DOHH2 (cell line): Measurements from ENCODE around the gene ANKHD1.
"Not testable (repeated sequence)": the region's sequence is repeated elsewhere in the genome, so short reads cannot be mapped to it uniquely, and the experiment has no call there.

Experiments
- H3F3A ChIP-seq: fragments of 200-600 bp; sonication (generic), shearing (Covaris generic); 2 replicates; pipeline ENCODE4 v1.6.0; 2016; ENCODE audit warnings: antibody characterized with exemption, mild to moderate bottlenecking; ENCODE audit not compliant: control insufficient read depth, insufficient read depth
- H3K27ac ChIP-seq: fragments of 200-600 bp; sonication (generic); 2 replicates; pipeline ENCODE4 v1.5.1; 2014; ENCODE audit warnings: low read depth, mild to moderate bottlenecking, low read length, moderate library complexity
- H3K27me3 ChIP-seq: fragments of 200-600 bp; sonication (generic); 2 replicates; pipeline ENCODE4 v1.6.1; 2014; ENCODE audit warnings: mild to moderate bottlenecking, low read length, mixed read lengths; ENCODE audit not compliant: control insufficient read depth
- H3K36me3 ChIP-seq: fragments of 200-600 bp; sonication (generic); 2 replicates; pipeline ENCODE4 v1.6.1; 2014; ENCODE audit warnings: mild to moderate bottlenecking, low read length, moderate library complexity, mixed read lengths; ENCODE audit not compliant: control insufficient read depth
- H3K4me1 ChIP-seq: fragments of 200-600 bp; sonication (generic); 2 replicates; pipeline ENCODE4 v1.6.1; 2014; ENCODE audit warnings: mild to moderate bottlenecking, low read length, mixed read lengths; ENCODE audit not compliant: control insufficient read depth
- H3K4me2 ChIP-seq: fragments of 200-600 bp; sonication (generic); 2 replicates; pipeline ENCODE4 v1.6.0; 2014; ENCODE audit warnings: mild to moderate bottlenecking, low read length, moderate library complexity
- H3K4me3 ChIP-seq: fragments of 200-600 bp; sonication (generic); 2 replicates; pipeline ENCODE4 v1.5.1; 2014; ENCODE audit warnings: mild to moderate bottlenecking, low read length, mixed read lengths
- H3K79me2 ChIP-seq: fragments of 200-600 bp; sonication (generic); 2 replicates; pipeline ENCODE4 v1.6.1; 2014; ENCODE audit warnings: mild to moderate bottlenecking, low read length, mixed read lengths; ENCODE audit not compliant: control insufficient read depth
- H3K9me2 ChIP-seq: fragments of 200-600 bp; sonication (generic); replicated peaks from 2 replicates; pipeline ENCODE4 v1.6.1; 2014; ENCODE audit warnings: mild to moderate bottlenecking, low read length, mixed read lengths; ENCODE audit not compliant: control insufficient read depth
- H3K9me3 ChIP-seq: fragments of 200-600 bp; sonication (generic); 2 replicates; pipeline ENCODE4 v1.6.1; 2014; ENCODE audit warnings: antibody characterized with exemption, low read length, mixed read lengths; ENCODE audit not compliant: control insufficient read depth, insufficient read depth
- H4K20me1 ChIP-seq: fragments of 200-600 bp; sonication (generic); 2 replicates; pipeline ENCODE4 v1.6.0; 2014; ENCODE audit warnings: low read depth, mild to moderate bottlenecking, antibody characterized with exemption, low read length, moderate library complexity; ENCODE audit not compliant: control insufficient read depth, insufficient read depth
- EZH2phosphoT487 ChIP-seq: fragments of 200-600 bp; sonication (generic); IDR thresholded peaks from 2 replicates; pipeline ENCODE4 v1.6.1; 2017; ENCODE audit warnings: borderline replicate concordance, mild to moderate bottlenecking, antibody characterized with exemption, low read length, moderate library complexity, mixed read lengths
- TF ChIP-seq, protein P1 (sequence below): fragments of 200-600 bp; sonication (generic); IDR thresholded peaks from one replicate; pipeline ENCODE4 v1.5.1; 2014; ENCODE audit warnings: antibody characterized with exemption, mild to moderate bottlenecking, low read depth, low read length; ENCODE audit not compliant: poor library complexity, severe bottlenecking

Gene ANKHD1

GRCh38 chr5:140432212-140432611, 30.6 kb downstream of the ANKHD1 start:
- Histone ChIP-seq H3K9me3 (no peaks in the 10 kb centered on the region), H4K20me1 (peaks cover 8% of the 10 kb centered on the region; the same call in 1 of the 2 replicates), H3K9me2 (no peaks in the 10 kb centered on the region), H3K27me3 (no peaks in the 10 kb centered on the region), H3K4me2 (no peak overlapping the region), H3K27ac (no peak overlapping the region), H3K4me1 (no peaks in the 10 kb centered on the region), H3K4me3 (no peak overlapping the region), H3K36me3 (peaks cover 22% of the 10 kb centered on the region), H3K79me2 (peaks cover 73% of the 10 kb centered on the region), H3F3A (peaks cover 11% of the 10 kb centered on the region)
- TF ChIP-seq, protein P1, sequence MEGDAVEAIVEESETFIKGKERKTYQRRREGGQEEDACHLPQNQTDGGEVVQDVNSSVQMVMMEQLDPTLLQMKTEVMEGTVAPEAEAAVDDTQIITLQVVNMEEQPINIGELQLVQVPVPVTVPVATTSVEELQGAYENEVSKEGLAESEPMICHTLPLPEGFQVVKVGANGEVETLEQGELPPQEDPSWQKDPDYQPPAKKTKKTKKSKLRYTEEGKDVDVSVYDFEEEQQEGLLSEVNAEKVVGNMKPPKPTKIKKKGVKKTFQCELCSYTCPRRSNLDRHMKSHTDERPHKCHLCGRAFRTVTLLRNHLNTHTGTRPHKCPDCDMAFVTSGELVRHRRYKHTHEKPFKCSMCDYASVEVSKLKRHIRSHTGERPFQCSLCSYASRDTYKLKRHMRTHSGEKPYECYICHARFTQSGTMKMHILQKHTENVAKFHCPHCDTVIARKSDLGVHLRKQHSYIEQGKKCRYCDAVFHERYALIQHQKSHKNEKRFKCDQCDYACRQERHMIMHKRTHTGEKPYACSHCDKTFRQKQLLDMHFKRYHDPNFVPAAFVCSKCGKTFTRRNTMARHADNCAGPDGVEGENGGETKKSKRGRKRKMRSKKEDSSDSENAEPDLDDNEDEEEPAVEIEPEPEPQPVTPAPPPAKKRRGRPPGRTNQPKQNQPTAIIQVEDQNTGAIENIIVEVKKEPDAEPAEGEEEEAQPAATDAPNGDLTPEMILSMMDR, result no peak
- no peak for TF ChIP-seq EZH2phosphoT487

DNA sequence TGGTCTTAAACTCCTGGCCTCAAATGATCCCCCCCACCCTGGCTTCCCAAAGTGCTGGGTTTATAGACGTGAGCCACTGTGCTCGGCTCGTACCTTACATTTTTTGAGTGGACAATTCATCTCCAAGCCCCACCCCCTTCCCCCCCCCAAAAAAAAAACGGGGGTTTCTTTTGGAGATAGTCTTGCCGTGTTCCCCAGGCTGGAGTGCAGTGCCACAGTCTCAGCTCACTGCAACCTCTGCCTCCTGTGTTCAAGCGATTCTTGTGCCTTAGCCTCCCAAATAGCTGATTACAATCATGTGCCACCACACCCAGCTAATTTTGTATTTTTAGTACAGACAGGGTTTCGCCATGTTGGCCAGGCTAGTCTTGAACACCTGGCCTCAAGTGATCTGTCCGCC, 31.3 kb downstream of the ANKHD1 start:
- Histone ChIP-seq H3K4me2 (no peak overlapping the region), H3K9me3 (no peaks in the 10 kb centered on the region), H3K27me3 (no peaks in the 10 kb centered on the region), H3K27ac (no peak overlapping the region), H4K20me1 (peaks cover 8% of the 10 kb centered on the region; the same call in 1 of the 2 replicates), H3K36me3 (peaks cover 25% of the 10 kb centered on the region), H3K4me3 (no peak overlapping the region), H3K9me2 (no peaks in the 10 kb centered on the region), H3F3A (peaks cover 14% of the 10 kb centered on the region), H3K79me2 (peaks cover 73% of the 10 kb centered on the region), H3K4me1 (no peaks in the 10 kb centered on the region)
- TF ChIP-seq, protein P1, result no peak
- no peak for TF ChIP-seq EZH2phosphoT487

GRCh38 chr5:140457368-140457767, 55.7 kb downstream of the ANKHD1 start:
- H3K27ac ChIP-seq, result not testable (repeated sequence)
- H3K36me3 ChIP-seq, result peaks cover 42% of the 10 kb centered on the region

DNA sequence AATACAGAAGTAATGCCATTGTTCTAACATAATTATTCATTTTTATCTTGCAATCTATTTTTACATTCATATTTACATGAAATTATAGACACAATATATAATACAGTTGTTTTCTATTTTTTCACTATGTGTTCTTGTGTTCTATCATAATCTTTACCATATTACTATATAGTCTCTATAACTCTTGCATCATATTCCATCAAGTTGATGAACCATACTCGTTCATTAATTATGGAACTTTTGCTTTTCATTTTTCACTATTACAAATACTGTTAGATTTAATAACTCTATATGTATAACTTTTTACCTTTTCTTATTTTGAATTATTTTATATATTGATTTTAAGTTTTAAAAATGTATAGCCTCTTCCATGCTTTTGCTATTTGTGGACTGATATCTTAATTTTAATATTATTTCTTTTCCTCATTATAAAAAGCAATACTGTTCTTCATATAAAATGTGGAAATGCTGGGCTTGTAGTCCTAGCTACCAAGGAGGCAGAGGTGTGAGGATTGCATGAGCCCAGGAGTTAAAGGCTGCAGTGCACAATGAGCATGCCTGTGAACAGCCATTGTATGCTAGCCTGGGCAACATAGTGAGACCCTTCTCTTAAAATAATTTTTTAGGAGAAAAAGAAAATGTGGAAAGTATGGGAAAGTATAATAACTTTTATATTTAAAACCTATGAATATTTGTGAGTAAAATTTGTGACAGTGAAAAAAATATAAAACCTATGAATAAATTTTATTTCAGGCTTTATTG, 65.5 kb downstream of the ANKHD1 start:
- H3K27ac ChIP-seq, result no peak overlapping the region
- no peaks in the 10 kb centered on the region for H4K20me1 ChIP-seq
- no peaks in the 10 kb centered on the region for H3K4me1 ChIP-seq
- no peaks in the 10 kb centered on the region for H3K27me3 ChIP-seq
- peaks cover 57% of the 10 kb centered on the region for H3K36me3 ChIP-seq
- H3K4me2 ChIP-seq, result no peak overlapping the region
- TF ChIP-seq, protein P1, result no peak
- no peak for TF ChIP-seq EZH2phosphoT487
- no peak overlapping the region for H3K4me3 ChIP-seq
- H3K9me3 ChIP-seq, result no peaks in the 10 kb centered on the region
- H3F3A ChIP-seq, result peaks cover 3% of the 10 kb centered on the region; the same call in 1 of the 2 replicates
- H3K9me2 ChIP-seq, result no peaks in the 10 kb centered on the region
- H3K79me2 ChIP-seq, result no peaks in the 10 kb centered on the region

More at GRCh38 chr5:140457368-140457767, 55.7 kb downstream of the ANKHD1 start:
- not testable (repeated sequence) for H4K20me1 ChIP-seq, H3K27me3 ChIP-seq, H3K4me2 ChIP-seq, H3K9me2 ChIP-seq, H3K9me3 ChIP-seq, H3K4me3 ChIP-seq, H3K4me1 ChIP-seq, H3K79me2 ChIP-seq, H3F3A ChIP-seq
